Omental fat pad (tissue), 4 donors: ENCODE data around the gene TSGA10. TPM values are rescaled to one million over a fixed set of nuclear protein-coding genes. Genes with fewer than 3 reads are reported as not detected.
A peak's percentile ranks its signal among the peaks of the same experiment; 100 is the strongest.
"Not testable (repeated sequence)": the region's sequence is repeated elsewhere in the genome, so short reads cannot be mapped to it uniquely, and the experiment has no call there.

ENCODE experiments used
- ATAC-seq: fragments of 150-250 bp; one replicate; pipeline ENCODE4 v1.9.1; 2016; ENCODE audit warnings: mild to moderate bottlenecking, moderate library complexity; ENCODE audit not compliant: low FRiP score
- DNase-seq: peaks from one replicate; pipeline ENCODE4 v3.0.0-alpha.2; 2019; ENCODE audit warnings: low spot score
- CTCF ChIP-seq, 3 donors: fragments of 450-650 bp; IDR thresholded peaks; one replicate each; pipeline ENCODE4 v1.5.1; 2016 to 2017; ENCODE audit warnings: antibody characterized with exemption in 3 of 3, mild to moderate bottlenecking in 3 of 3, moderate library complexity in 2 of 3
- total RNA-seq, 4 donors: library from RNA; depleted of rRNA; stranded (reverse); fragments of >200 nt; gene quantifications; one replicate each; pipeline ENCODE4 v1.1.0, GENCODE V29; 2016

TSGA10 gene
- total RNA-seq, result 10 to 100 TPM in 2 of 4 donors, 1 to 10 TPM in 2; 4.7 to 19.5 (median 8.5) TPM

- peak; percentile 97 for ATAC-seq
- TF ChIP-seq CTCF (IDR thresholded peaks at IDR 0.05), result no peak
- peak; percentile 72 for DNase-seq
Measured at GRCh38 chr2:99154643-99155536, at the start of gene TSGA10, which contains the start of gene LIPT1. TSS of gene TSGA10 (minus strand) at chr2:99154942. CDS start at chr2:99109439, 45,503 bp downstream. TSS of gene LIPT1 (plus strand) at chr2:99154967. CDS start at chr2:99161958, 6,991 bp downstream.

- no peak for DNase-seq
- ATAC-seq, result no peak
- TF ChIP-seq CTCF (IDR thresholded peaks at IDR 0.05), result no peak
Measured at GRCh38 chr2:99201959-99202678, 47.4 kb upstream of the TSGA10 start.

GRCh38 chr2:99200076-99200800, 45.5 kb upstream of the TSGA10 start:
- DNase-seq (no peak), ATAC-seq (no peak)
- no peak for TF ChIP-seq CTCF (IDR thresholded peaks at IDR 0.05)

GRCh38 chr2:99198103-99198841, 43.5 kb upstream of the TSGA10 start:
- DNase-seq (no peak), ATAC-seq (no peak)
- no peak for TF ChIP-seq CTCF (IDR thresholded peaks at IDR 0.05)

GRCh38 chr2:99192364-99192763, 37.6 kb upstream of the TSGA10 start:
- not testable (repeated sequence) for ATAC-seq, DNase-seq

GRCh38 chr2:99190548-99190947, 35.8 kb upstream of the TSGA10 start:
- no peak for ATAC-seq
- TF ChIP-seq CTCF (IDR thresholded peaks at IDR 0.05), result no peak
- DNase-seq, result no peak
